Transverse colon (tissue), 4 donors: ENCODE results near the gene SMYD3. TPM values are rescaled to one million over a fixed set of nuclear protein-coding genes. Genes with fewer than 3 reads are reported as not detected.

Source experiments
- DNase-seq: peaks from one replicate; pipeline ENCODE4 v3.0.0-alpha.2; 2019
- H3K27ac ChIP-seq, 4 donors: fragments of 200-600 bp; sonication (generic); 2 replicates each; pipeline ENCODE4 v1.5.1; 2016 to 2018; ENCODE audit warnings: inconsistent platforms in 4 of 4
- H3K27me3 ChIP-seq: fragments of 200-600 bp; sonication (generic); 2 replicates; pipeline ENCODE4 v1.5.1; 2017; ENCODE audit warnings: inconsistent platforms
- H3K36me3 ChIP-seq, 4 donors: fragments of 200-600 bp; sonication (generic); 2 replicates each; pipeline ENCODE4 v1.5.1; 2017 to 2019; ENCODE audit warnings: inconsistent platforms in 4 of 4
- H3K4me1 ChIP-seq, 4 donors: fragments of 200-600 bp; sonication (generic); 2 replicates each; pipeline ENCODE4 v1.5.1; 2017 to 2020; ENCODE audit warnings: inconsistent platforms in 4 of 4
- H3K4me3 ChIP-seq, 4 donors: fragments of 200-600 bp; sonication (generic); 1 replicate in 1 of 4; 2 replicates in 3 of 4; pipeline versions ENCODE4 v1.5.1 to v1.6.1; 2017 to 2019; ENCODE audit warnings: inconsistent platforms in 4 of 4
- H3K9me3 ChIP-seq, 2 donors: fragments of 200-600 bp; sonication (generic); 2 replicates each; pipeline ENCODE4 v1.5.1; 2017 to 2019; ENCODE audit warnings: inconsistent platforms in 2 of 2
- EP300 ChIP-seq: sonication (generic); formaldehyde crosslinking; IDR thresholded peaks from one replicate; pipeline ENCODE4 v1.6.1; 2017; ENCODE audit warnings: antibody characterized with exemption, low read depth
- POLR2A ChIP-seq: fragments of 450-650 bp; IDR thresholded peaks from one replicate; pipeline ENCODE4 v1.6.1; 2016; ENCODE audit warnings: antibody characterized with exemption, mild to moderate bottlenecking, moderate library complexity
- POLR2AphosphoS5 ChIP-seq, 3 donors: sonication (generic); formaldehyde crosslinking; IDR thresholded peaks; one replicate each; pipeline ENCODE4 v1.6.1; 2016; ENCODE audit warnings: antibody characterized with exemption in 3 of 3
- WGBS, 2 donors: methylation state at CpG; one replicate each; pipeline ENCODE4 v1.1.5; 2018; ENCODE audit warnings: low coverage in 1 of 2; 5-methylcytosine and 5-hydroxymethylcytosine counted together
- in situ Hi-C, 4 donors: fragments of 200-750 bp; cut with MboI; loops; one replicate each; pipeline versions ENCODE4 v1.15.0 to v1.15.1; 2017; ENCODE audit warnings: low sequenced_read_pairs in 3 of 4, low pct_ligation_motif_present in 1 of 4, low pct_unique_long_range_greater_than_20kb in 1 of 4
- intact Hi-C: fragments of 100-400 bp; cut with DNase I; formaldehyde crosslinking; loops from one replicate; pipeline ENCODE4 v1.15.1; 2023; ENCODE audit warnings: low total_unique reads
- total RNA-seq, 4 donors: library from RNA; depleted of rRNA; stranded (reverse); fragments of >200 nt; gene quantifications; one replicate each; pipeline ENCODE4 v1.1.0, GENCODE V29; 2016
- TF ChIP-seq, protein P1 (sequence below), 5 experiments: fragments of 200-600 bp in 3 of 5; fragments of 450-650 bp in 2 of 5; sonication (generic) in 3 of 5; IDR thresholded peaks; 1 replicate in 2 of 5; 2 replicates in 3 of 5; pipeline ENCODE4 v1.5.1; 2016 to 2017; ENCODE audit warnings: antibody characterized with exemption in 5 of 5, inconsistent platforms in 3 of 5, mild to moderate bottlenecking in 2 of 5, moderate library complexity in 1 of 5

SMYD3 gene
- total RNA-seq, 4 donors from 2014 or later: 10.5 to 31.3 (median 25.8) TPM

DNA sequence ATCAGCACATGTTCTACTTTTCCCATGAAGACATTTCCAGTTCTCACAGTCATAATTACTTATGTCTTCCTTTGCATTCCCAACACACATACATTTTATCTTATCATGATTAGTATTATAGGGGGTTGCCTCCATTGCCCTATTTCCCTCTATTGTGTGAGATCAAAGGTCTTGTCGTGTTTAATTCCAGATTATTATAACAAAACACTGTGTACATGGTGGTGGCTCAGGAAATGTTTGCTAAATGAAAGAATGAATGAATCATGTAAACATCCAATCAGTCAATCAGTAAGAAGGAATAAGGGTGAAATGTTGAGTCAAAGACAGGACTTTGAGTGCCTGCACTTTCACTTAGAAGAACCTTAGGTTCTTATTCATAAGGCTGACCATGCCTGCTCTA lies 376.0 kb downstream of the SMYD3 start:
- WGBS, 2 donors: 78 to 80% methylated on average over 1 of the region's 1 CpG
- Histone ChIP-seq H3K27me3 (no peaks in the 10 kb centered on the region), H3K36me3 (no peaks in the 10 kb centered on the region), H3K4me1 (no peaks in the 10 kb centered on the region), H3K9me3 (no peaks in the 10 kb centered on the region), H3K27ac (no peak overlapping the region), H3K4me3 (no peak overlapping the region)
- no peak for DNase-seq
- in situ Hi-C loops (no loop called here), intact Hi-C loops (no loop called here)
- no peak for TF ChIP-seq EP300
- TF ChIP-seq, protein P1, sequence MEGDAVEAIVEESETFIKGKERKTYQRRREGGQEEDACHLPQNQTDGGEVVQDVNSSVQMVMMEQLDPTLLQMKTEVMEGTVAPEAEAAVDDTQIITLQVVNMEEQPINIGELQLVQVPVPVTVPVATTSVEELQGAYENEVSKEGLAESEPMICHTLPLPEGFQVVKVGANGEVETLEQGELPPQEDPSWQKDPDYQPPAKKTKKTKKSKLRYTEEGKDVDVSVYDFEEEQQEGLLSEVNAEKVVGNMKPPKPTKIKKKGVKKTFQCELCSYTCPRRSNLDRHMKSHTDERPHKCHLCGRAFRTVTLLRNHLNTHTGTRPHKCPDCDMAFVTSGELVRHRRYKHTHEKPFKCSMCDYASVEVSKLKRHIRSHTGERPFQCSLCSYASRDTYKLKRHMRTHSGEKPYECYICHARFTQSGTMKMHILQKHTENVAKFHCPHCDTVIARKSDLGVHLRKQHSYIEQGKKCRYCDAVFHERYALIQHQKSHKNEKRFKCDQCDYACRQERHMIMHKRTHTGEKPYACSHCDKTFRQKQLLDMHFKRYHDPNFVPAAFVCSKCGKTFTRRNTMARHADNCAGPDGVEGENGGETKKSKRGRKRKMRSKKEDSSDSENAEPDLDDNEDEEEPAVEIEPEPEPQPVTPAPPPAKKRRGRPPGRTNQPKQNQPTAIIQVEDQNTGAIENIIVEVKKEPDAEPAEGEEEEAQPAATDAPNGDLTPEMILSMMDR (IDR thresholded peaks at IDR 0.05): no peak
- TF ChIP-seq POLR2A: no peak

DNA sequence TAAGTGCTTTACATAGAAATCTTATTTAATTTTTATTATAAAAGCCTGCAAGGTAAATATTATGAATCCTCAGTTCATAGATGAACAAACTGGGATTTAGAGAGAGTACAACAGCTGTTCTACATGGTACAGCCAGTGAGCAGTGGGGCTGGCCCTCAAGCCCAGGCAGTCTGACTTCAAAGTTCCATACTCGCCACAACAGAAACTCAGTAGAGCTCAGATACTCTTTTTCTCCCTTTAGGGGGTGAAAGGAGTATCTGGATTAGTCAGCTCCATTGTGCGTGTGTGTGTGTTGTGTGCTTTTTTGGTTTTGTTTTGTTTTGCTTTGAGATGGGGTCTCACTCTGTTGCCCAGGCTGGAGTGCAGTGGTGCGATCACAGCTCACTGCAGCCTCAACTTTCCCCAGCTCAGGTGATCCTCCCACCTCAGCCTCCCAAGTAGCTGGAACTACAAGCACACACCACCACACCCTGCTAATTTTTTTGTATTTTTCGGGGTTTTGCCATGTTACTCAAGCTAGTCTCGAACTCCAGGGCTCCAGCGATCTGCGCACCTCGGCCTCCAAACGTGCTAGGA lies 378.5 kb downstream of the SMYD3 start:
- H3K27me3 ChIP-seq: no peaks in the 10 kb centered on the region
- intact Hi-C loops (no loop called here), in situ Hi-C loops (no loop called here)
- no peak for DNase-seq
- H3K4me3 ChIP-seq: no peak overlapping the region
- H3K36me3 ChIP-seq: no peaks in the 10 kb centered on the region
- 96 to 100% methylated on average over 7 to 9 of the region's 9 CpGs for WGBS, 2 donors
- H3K27ac ChIP-seq: no peak overlapping the region
- H3K4me1 ChIP-seq: no peaks in the 10 kb centered on the region
- TF ChIP-seq, protein P1 (IDR thresholded peaks at IDR 0.05): no peak
- TF ChIP-seq POLR2AphosphoS5 (IDR thresholded peaks at IDR 0.05) (no peak), EP300 (no peak), POLR2A (no peak)
- no peaks in the 10 kb centered on the region for H3K9me3 ChIP-seq

DNA sequence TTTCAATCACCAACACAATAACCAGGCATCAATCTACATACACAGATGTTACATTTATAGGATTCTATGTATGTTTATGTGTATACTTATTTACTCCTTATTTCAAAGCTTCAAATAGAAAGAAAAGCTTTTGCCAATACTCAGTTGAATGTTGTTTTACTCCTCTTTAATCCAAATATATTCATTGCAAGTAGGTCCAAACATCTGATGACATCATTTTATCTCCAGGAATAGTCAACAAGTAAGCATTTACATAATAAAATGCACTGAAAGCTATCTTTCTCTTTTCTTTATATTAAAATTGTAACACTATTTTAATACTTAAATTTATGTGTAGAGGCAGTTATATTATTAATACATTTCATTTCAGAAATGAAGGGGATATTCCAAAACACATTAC lies 380.5 kb downstream of the SMYD3 start:
- no peak for DNase-seq
- Histone ChIP-seq H3K9me3 (no peaks in the 10 kb centered on the region), H3K27me3 (no peaks in the 10 kb centered on the region), H3K4me1 (no peaks in the 10 kb centered on the region), H3K4me3 (no peak overlapping the region), H3K27ac (no peak overlapping the region), H3K36me3 (no peaks in the 10 kb centered on the region)
- intact Hi-C loops: no loop called here
- TF ChIP-seq EP300: no peak
- no peak for TF ChIP-seq POLR2A
- TF ChIP-seq, protein P1 (IDR thresholded peaks at IDR 0.05): no peak
- no peak for TF ChIP-seq POLR2AphosphoS5 (IDR thresholded peaks at IDR 0.05)
- in situ Hi-C loops: no loop called here

DNA sequence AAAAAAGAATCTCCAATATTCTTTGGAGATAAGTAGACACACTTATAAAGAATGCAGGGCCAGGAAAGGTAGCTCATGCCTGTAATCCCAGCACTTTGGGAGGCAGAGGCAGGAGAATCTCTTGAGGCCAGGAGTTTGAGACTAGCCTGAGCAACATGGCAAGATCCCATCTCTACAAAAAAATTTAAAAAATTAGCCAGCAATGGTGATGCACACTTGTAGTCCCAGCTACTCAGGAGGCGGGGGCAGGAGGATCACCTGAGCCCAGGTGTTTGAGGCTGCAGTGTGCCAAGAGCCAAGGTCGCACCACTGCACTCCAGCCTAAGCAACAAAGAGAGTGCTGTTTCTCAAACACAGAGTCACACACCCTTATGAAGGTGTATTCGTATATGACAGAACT lies 385.0 kb downstream of the SMYD3 start:
- no peaks in the 10 kb centered on the region for H3K27me3 ChIP-seq
- no peak overlapping the region for H3K4me3 ChIP-seq
- no peaks in the 10 kb centered on the region for H3K4me1 ChIP-seq
- TF ChIP-seq, protein P1 (IDR thresholded peaks at IDR 0.05): no peak
- no peak for TF ChIP-seq POLR2AphosphoS5 (IDR thresholded peaks at IDR 0.05)
- no peak for TF ChIP-seq EP300
- TF ChIP-seq POLR2A: no peak
- no peak overlapping the region for H3K27ac ChIP-seq
- 86 to 93% methylated on average over 2 to 3 of the region's 3 CpGs for WGBS, 2 donors
- in situ Hi-C loops: no loop called here
- H3K9me3 ChIP-seq: no peaks in the 10 kb centered on the region
- no peaks in the 10 kb centered on the region for H3K36me3 ChIP-seq
- intact Hi-C loops: no loop called here
- DNase-seq: no peak
